GM19099 (cell line): ENCODE data around the gene IFT43.

Experiments
- POLR2A ChIP-seq: IDR thresholded peaks from 3 replicates; pipeline ENCODE4 v1.6.1; 2011; ENCODE audit warnings: low read depth; ENCODE audit not compliant: insufficient read length; ENCODE audit errors: extremely low read depth

Gene IFT43

DNA sequence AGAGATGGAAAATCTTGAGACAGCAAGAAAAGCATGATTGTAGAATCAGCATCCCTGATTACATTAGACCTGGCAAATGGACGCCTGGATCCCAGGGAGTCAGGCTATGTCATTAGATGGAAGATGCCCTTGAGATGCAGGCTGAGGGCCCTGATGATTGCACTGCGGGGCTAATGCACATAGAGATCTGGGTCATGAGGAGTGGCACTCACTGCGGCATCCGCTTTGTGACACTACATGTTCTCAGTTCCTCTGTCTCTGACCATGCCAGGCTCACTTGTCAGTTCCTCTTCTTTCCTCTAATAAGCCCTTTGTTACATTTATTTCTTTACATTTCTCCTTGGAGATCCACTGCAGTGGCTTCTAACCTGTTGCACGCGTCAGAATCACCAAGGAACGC is 96.1 kb downstream of the IFT43 start:
- TF ChIP-seq POLR2A = no peak

DNA sequence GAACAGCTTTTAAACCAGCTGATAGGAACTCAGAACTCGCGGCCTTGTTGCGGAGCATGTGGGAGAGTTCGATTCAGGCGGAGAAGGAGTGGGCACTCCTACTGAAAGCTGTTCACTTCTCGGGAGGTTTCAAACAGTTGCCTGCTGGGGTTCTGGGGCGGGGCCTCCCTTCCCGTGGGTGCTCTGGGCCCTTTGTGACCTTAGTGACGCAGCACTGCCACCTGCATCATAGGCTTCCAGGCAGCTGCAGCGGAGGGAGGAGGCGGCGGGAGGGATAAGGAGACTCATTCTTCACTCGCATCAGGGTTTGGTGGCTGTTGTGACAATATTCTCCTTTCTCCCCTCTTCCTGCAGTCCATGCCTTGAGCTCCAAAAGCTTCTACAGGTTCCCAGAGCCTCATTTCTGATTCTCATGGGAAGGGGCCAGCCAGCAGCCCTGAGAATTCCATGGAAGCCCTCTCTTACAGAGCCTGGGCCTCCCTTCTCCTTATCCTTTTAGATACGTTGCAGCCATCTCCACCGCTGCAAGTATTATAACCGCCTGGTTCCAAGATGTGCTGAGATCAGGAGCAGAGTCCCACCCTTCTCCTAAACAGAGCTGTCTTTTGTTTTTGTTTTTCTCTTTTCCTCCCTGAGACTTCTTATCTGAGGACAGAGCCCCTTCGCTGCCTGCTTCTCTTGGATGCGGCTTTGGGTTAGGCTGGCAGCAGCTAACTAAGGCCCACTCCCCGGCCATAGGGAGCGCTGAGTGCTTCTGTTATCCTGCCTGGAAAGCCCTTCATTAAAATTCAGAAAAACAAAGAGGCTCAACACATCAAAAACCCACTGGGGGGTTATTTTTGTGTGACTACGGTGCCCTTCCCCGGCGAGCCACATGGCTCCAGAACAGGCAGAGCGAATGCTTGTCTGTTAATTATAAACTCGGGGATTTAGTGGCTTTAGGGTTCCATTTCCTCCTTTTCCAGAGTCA is 98.5 kb downstream of the IFT43 start:
- no peak for TF ChIP-seq POLR2A

DNA sequence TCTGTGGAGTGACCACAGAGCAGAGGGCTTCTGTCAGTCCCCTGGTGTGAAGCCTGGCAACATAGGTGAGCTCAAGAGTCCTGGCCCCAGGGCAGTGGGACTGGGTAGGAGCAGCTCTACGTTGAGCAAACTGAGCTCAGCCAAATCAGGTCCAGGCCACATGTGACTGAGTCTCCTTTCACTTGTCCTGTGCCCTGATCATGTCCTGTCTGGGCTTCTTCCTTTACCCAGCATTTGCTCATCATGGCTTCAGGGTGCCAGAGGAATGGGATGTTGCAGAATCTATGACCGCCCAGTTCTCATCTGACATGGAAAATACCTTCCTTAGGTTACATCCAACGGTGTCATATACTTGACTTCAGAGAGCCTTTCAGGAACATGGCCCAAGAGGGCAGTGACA is 99.8 kb downstream of the IFT43 start:
- no peak for TF ChIP-seq POLR2A

DNA sequence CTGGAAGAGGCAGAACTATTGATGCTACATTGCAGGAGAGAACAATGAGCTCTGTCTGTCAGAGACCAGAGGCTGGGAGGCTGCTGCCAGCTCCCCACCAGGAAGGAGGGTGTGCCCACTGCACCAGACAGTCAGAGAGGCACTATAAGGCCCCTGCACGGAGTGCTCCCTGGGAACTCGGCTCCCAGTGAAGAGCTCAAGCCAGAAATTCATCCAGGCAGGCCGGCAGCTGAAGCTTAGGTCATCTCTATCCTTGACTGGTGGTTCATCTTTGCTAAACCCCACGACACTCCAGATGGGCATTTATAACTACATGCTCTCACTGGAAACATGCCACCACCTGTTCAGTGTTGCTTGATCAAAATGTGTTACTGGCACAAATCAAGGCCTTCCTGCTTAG is 101.1 kb downstream of the IFT43 start:
- TF ChIP-seq POLR2A = no peak

DNA sequence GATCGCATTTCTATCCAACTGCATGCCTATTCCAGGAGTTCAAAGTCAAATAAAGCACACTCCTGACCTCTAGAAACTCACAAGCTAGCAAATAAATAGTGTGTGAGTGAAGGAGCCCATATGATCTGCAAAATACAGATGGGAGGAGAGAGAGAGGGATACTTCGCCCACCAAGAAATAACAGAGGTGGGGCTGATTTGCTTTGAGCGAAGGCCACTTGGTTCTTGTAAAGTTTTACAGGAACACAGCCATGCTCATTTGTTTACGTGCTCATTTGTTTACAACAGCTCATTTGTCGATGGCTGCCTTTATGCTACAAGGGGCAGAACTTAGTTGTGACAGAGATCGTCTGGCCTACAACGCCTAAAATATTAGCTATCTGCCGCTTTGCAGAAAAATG is 102.8 kb downstream of the IFT43 start:
- TF ChIP-seq POLR2A = no peak

DNA sequence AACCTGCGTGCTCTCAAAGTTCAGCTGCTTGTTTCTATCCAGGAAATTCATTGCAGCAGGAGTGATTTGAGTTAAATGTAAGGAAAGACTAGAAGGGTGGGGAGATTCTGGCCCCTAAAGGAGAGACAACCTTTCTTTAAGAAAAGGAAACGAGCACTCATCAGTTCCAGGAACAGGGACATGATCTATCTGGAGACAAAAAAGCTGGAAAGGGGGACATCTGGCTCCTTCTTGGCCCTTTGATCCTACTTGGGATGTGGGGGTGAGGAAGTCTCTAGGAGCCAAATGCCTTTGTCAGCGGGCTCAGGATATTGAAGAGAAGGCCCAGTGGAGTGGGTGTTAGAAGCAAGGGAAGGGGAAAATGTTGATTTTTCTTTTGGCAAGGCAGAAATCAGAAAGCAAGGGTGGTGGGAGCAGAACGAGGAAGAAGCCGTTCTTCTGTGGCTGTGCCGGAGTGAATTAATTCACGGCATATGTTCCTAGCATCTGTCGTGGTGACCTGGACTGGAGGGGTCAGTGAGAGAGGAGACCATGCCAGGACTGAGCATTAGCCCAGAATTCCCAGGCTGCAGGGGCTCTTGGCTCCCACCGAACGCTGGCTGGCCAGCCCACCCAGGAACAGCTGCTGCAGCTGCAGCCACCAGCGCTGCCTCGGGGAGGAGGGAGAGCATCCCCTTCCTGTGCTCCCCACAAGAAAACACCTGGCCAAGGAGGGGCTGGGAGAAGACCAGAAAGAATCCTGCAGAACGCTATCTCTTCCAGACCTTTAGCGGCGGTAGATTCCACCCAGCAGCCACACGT is 103.4 kb downstream of the IFT43 start:
- no peak for TF ChIP-seq POLR2A

DNA sequence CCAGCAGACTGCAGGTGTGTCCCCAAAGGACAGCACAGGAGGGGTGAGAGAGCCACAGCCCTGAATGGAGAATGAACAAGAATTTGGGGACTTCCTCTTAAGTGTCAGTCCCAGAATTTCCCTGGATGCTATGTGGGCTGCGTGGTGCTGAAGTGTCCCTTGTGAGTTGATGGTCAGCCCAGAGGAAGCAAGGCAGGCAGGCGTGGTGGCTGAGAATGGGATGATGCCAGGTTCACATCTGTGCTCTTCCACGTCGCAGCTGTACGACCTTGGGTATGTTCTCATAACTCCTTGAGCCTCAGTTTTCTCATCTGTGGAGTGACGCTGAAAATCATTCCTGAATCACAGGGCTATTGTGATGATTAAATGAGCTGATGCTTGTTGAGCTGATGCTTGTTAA is 104.0 kb downstream of the IFT43 start:
- TF ChIP-seq POLR2A = no peak

DNA sequence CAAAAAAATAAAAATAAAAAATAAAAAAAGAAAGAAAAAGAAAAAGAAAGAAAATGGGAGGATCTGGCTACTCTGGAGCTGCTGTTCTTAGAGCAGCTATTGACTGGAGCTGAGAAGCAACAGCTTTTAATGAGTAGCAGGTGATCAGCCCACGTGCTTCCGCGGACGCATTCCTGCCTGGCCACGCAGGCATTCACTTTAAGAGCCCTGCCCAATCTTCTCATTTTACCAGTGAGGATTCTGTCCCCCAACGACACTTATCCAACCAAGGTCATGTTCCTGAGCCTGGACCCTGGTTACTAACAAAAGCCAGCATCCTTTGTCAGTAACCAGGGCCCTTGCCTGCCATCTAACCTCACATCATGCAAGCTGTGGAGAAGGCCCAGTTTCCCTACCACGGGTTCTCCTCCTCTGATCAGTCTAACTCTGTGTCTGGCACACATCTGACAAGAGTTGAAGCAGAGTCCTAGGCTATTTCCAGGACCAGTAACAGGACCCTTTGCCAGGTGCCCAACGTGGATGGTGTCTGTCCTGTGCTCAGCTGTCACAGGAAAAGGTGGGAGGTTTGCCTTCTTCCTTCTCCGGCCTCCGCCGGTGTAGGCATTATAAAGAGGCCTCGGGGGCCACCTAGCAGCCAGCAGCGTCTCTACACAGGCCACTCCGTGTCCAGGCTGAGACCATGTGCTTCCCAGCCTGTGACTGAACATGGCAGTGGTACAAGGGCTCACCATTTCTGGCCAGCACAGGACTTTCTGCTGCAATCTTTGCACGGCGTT is 105.2 kb downstream of the IFT43 start:
- no peak for TF ChIP-seq POLR2A

DNA sequence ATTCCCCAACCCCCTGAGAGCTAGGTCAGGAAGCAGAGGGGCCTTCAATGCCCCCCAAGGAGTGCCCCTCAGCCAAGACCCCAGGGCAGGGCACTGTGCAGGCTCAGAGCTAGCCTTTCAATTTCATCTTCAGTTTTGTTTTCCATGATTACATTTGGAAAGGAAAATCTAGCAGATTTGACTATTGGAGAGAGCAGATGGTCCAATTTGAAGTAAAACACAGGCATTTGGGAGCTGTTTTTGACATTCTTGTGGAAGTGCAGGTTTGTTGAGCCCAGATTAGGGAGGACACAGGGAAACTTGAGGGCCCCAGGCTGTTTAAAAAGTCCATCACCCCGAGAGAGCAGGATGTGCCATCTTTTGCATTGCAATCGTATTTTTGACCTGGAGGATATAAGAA is 107.5 kb downstream of the IFT43 start:
- no peak for TF ChIP-seq POLR2A

DNA sequence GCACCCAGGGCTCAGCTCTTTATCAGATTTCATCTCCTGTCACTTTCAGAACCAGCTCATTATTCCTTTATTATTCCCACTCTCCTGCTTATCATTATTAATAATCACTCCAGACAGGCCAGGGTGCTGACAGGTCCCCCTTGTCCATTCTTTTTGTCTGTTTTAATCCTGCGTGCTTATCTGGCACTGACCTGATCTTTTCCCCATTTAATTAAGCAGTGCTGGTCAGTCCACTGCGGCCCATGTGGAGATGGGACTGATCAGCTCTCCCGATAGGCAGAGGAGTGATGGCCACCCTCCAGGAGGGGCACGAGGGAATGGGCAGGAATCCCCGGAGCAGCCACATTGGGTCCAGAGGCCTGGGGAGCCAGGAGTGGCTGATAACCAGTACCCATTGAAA is 110.7 kb downstream of the IFT43 start:
- TF ChIP-seq POLR2A = no peak

DNA sequence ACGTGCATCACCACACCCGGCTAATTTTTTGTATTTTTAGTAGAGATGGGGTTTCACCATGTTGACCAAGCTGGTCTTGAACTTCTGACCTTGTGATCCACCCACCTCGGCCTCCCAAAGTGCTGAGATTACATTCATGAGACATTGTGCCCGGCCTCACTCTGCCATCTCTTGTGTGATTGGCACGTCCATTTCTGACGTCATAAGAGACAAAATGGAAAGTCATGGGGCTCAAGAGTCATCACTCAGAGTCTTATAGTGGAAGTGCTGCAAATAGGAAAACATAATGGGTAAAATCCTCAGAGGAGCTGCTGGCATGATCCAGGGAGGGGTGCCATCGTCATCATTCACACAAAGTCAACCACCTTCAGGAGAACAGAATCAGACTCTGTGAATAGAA is 112.0 kb downstream of the IFT43 start:
- TF ChIP-seq POLR2A = no peak

DNA sequence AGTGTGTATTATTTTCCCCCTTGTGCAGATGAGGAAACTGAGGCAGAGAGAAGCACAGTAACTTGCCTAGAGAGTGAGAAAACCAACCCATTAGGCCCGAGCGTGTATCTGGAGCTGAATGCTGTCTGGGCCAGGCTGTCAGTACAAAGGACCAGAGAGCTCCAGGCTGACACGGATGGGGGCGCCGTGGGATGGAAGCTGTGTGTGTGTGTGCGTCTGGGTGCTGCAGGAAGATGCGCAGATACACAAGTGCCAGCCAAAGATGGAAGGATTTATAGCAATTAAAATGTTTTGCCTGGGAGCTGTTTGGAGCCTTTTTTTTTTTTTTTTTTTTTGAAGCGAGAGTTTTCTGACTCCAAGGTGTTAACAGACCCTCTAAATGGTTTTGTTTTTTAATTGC is 112.5 kb downstream of the IFT43 start:
- TF ChIP-seq POLR2A = no peak

DNA sequence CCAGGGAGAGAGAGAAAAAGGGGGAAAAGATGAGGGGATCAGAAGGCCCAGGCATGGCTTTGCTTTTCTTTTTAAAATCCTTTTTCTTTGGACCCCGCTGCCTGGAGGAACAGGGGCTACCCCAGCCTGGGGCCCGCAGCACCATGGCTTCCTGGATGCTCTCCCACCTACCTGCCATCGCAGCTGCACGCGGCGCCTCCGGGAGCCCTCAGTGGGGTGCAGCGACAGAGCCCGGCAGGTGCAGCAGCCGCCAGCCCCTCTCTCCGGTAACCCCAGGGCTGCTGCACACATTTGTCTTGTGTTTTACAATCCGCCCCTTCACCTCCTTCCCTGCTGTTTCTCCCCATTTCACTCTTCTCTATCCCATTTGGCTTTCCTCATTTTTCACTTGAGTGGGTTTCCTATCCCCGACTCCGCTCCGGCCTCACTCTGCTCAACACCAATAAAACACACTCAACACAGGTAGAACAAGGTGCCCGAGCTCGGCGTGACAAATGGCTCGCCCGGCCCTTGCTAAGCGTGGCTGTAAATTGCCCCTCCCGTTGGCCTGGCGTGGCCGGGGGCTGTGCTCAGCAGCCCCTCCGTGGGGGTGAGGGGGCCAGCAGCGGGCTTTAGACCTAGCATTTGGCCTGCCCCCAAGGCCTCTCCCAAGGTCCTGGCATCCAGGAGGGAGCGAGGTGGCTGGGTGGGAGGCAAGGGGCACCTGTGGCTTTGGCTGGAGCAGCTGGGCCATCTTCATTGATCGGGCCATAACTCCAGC is 113.5 kb downstream of the IFT43 start:
- TF ChIP-seq POLR2A = no peak

DNA sequence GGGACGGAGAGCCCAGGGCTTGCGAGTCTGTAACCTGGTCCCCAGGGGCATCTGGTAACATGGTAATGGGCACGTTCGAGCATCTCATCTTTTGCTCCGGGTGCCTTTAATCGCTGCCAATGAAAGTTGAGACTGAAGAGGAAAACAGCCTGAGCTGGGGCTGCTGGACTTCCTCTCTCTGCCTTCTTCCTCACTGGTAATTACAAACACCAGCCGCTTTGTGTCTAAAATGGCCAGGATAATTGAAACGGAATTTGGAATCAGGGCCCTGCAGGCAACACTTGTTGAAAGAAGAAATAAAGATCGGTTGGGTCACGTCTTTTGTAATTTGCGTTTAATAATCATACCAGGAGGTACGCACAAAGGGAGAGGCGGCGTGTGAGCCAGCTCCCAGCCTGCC is 114.7 kb downstream of the IFT43 start:
- no peak for TF ChIP-seq POLR2A

DNA sequence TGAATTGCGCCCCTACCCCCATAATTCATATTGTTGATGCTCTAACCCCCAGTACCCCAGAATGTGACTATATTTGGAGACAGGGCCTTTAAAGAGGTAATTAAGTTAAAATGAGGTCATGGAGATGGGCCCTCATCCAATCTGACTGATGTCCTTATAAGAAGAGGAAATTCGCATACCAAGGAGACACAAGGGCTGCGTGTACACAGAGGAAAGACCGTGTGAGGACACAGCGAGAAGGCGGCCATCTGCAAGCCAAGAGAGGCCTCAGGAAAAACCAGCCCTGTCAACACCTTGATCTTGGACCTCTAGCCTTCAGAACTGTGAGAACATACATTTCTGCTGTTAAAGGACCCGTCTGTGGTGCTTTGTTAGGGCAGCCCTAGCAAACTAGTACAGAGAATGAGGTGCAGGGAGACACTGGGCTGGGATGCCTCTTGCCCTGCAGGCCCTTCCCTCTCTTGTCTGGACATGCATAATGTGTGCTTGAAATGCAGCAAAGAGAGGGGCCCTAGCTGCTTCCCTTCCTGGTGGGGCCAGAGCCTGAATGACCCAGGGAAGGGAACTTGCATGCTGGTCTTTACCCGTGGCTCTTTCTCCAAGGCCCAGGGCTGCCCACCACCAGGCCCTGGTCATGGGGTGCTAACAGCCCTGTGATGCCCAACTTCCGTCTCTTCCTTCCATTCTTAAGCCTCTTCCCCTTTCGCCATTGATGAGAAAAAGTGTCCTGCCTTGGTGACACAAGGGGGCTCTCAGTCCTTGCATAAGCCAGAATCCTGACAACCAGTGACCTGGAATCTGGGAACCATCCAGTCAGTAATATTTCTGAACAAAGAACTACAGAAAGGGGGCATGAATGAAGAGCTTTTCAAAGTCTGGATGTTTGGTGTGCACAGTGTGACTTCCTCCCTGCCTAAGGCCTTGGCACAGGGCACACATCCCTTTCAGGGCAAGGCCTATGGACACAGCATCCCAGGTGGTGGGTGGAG is 116.1 kb downstream of the IFT43 start:
- no peak for TF ChIP-seq POLR2A
